GM12891 (cell line): ENCODE measurements around the gene RUVBL2.

Experiments
- DNase-seq: peaks from one replicate; pipeline ENCODE4 v3.0.0; 2011; ENCODE audit warnings: low spot score; ENCODE audit not compliant: insufficient read length
- FAIRE-seq: peaks from 2 replicates; lab custom pipeline; 2011; peaks lifted over from hg19 to GRCh38; lab: Jason Lieb, UNC
- PAX5 ChIP-seq: IDR thresholded peaks from 2 replicates; pipeline ENCODE4 v1.6.1; 2011; ENCODE audit warnings: low read length, moderate library complexity, mild to moderate bottlenecking; ENCODE audit not compliant: insufficient read depth, severe bottlenecking
- POLR2A ChIP-seq: IDR thresholded peaks from 2 replicates; pipeline ENCODE4 v1.6.1; 2011; ENCODE audit warnings: low read depth, low read length, control low read depth
- POLR2AphosphoS5 ChIP-seq: IDR thresholded peaks from 2 replicates; pipeline ENCODE4 v1.6.1; 2011; ENCODE audit warnings: low read depth, low read length, control low read depth
- POU2F2 ChIP-seq: IDR thresholded peaks from 2 replicates; pipeline ENCODE4 v1.6.1; 2011; ENCODE audit warnings: low read depth, mild to moderate bottlenecking, control low read depth, low read length, moderate library complexity
- SPI1 ChIP-seq: IDR thresholded peaks from 2 replicates; pipeline ENCODE4 v1.6.1; 2011; ENCODE audit warnings: low read depth, low read length, control low read depth
- TAF1 ChIP-seq: IDR thresholded peaks from 2 replicates; pipeline ENCODE4 v1.6.1; 2011; ENCODE audit warnings: low read depth, low read length, control low read depth

The RUVBL2 gene

GRCh38 chr19:48968179-48968661 is 25.5 kb upstream of the RUVBL2 start:
- no peak for TF ChIP-seq PAX5
- no peak for TF ChIP-seq SPI1
- TF ChIP-seq POU2F2: no peak
- TF ChIP-seq POLR2A: no peak
- no peak for TF ChIP-seq POLR2AphosphoS5
- no peak for FAIRE-seq
- no peak for DNase-seq

DNA sequence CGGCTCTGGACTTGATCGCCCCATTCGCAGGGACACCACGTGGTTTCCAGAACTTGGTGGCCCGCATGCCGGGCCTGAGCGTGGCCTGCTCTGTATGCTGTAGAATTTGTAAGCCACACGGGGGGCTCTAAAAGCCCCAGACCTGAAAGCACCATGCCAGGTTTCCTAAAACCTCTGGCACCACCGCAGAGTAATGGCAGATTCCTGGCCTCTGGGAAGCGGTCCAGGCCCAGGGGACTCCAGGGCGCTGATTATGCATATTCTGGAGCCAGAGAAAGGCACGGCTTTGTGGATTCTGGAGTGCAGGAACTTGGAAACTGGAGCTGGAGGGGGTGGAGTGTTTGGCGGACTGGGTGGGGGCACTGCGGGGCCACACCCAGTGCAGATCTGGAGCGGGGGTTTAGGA is 24.9 kb upstream of the RUVBL2 start:
- TF ChIP-seq PAX5 (no peak), POU2F2 (no peak), SPI1 (no peak), POLR2AphosphoS5 (no peak), POLR2A (no peak), TAF1 (no peak)
- FAIRE-seq: no peak
- DNase-seq: no peak

GRCh38 chr19:48969276-48970138 is 24.2 kb upstream of the RUVBL2 start:
- TF ChIP-seq SPI1: no peak
- peak; percentile 73; the same call in 1 of the 2 replicates for TF ChIP-seq POU2F2
- TF ChIP-seq TAF1: no peak
- DNase-seq (no peak), FAIRE-seq (no peak)

DNA sequence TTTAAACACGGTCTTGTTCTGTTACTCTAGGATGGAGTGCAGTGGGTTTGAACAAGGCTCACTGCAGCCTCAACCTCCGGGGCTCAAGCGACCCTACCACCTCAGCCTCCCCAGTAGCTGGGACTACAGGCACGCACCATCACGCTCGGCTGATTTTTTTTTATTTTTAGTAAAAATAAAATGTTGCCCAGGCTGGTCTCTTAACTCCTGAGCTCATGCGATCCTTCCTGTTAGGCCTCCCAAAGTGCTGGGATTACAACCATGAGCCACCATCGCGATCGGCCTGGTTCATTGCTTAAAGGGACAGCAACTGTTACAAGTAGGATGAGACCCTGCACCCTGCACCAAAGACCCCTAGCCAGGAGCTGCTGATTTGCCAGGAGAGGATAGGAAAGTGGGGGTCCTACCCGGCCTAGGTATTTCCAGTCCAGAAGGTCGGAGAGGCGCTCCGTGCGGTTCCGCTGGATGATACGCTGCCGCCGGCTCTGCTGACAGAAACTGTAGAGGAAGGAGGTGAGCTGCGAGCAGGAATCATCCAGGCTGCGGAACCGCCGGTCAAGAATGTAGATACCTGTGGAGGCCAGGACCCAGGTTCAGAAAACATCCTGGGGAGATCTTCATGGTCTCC is 23.4 kb upstream of the RUVBL2 start:
- no peak for DNase-seq
- TF ChIP-seq POU2F2 (no peak), TAF1 (no peak), PAX5 (no peak), POLR2A (peak; percentile 46; the same call in 1 of the 2 replicates), SPI1 (no peak), POLR2AphosphoS5 (no peak)
- no peak for FAIRE-seq

- peak; percentile 87 for FAIRE-seq
Measured at GRCh38 chr19:48970923-48971395, 22.7 kb upstream of the RUVBL2 start.

GRCh38 chr19:48975947-48976847 is 17.5 kb upstream of the RUVBL2 start:
- TF ChIP-seq TAF1 (no peak), SPI1 (no peak), POLR2AphosphoS5 (no peak), PAX5 (no peak), POLR2A (no peak), POU2F2 (no peak)
- peak; percentile 5 for FAIRE-seq
- no peak for DNase-seq

More at GRCh38 chr19:48970923-48971395, 22.7 kb upstream of the RUVBL2 start:
- TF ChIP-seq POU2F2 (no peak), SPI1 (peak; percentile 71), TAF1 (no peak), PAX5 (no peak)
- DNase-seq: peak; percentile 68

GRCh38 chr19:48977061-48977460 is 16.6 kb upstream of the RUVBL2 start:
- no peak for DNase-seq
- TF ChIP-seq POLR2AphosphoS5: no peak
- TF ChIP-seq POLR2A: no peak
- TF ChIP-seq PAX5: no peak
- no peak for TF ChIP-seq SPI1
- no peak for TF ChIP-seq TAF1
- no peak for FAIRE-seq

DNA sequence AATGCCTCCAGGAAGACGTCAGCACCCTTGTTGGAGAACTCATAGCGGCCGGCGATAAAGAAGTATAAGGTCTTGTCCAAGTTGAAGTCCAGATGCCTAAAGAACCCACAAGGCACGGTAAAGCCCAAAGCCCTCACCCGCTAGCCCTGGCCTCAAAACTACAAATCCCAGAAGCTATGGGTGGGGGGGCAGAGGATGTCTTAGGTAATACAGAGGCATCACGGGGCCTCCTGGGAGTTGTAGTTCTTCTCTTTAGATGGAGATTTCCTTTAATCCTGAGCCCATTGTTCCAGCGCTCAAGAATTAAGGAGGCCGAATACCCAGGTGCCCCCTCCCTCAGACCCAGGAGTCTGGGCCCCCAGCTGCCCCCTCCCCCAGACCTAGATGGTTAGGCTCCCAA is 11.4 kb upstream of the RUVBL2 start:
- FAIRE-seq (no peak), DNase-seq (no peak)
- TF ChIP-seq POLR2AphosphoS5 (no peak), TAF1 (no peak), SPI1 (no peak), POLR2A (no peak), POU2F2 (no peak), PAX5 (no peak)

DNA sequence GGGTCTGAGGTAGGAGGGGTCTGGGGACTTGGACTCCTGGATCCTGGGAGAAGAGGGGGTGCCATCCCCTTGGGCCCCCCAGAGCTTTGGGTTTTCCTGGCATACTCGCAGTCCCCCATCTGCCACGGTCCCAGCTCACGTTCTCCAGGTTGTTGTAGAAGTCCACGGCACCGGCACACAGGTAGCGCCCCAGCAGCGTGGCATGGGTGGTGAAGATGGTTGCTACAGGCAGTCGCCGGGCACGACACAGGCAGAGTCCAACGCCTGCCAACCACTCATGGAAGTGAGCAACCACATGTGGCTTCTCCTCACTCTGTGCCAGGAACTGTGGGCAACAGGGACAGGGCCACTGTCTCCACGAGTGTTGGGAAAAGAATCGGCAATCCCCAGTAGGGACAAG is 8.0 kb upstream of the RUVBL2 start:
- TF ChIP-seq TAF1 (no peak), POU2F2 (no peak), PAX5 (no peak), POLR2A (no peak), SPI1 (no peak), POLR2AphosphoS5 (no peak)
- FAIRE-seq (no peak), DNase-seq (no peak)

DNA sequence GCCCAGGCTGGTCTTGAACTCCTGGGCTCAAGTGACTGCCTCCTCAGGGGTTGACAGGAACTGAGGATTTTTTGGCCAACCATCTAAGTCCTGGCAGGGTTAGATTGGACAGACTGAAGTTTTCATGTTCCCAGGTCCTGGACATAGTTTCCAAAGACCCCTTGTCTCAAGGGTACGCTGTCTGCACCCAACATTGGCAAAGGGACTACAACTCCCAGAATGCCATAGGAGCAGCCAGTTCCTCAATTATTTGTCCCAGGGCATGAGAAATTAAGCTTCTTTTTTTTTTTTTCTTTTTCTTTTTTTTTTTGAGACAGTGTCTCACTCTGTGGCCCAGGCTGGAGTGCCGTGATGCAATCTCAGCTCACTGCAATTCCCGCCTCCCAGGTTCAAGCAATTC is 7.5 kb upstream of the RUVBL2 start:
- no peak for DNase-seq
- TF ChIP-seq TAF1 (no peak), SPI1 (peak; percentile 65), POU2F2 (no peak), POLR2AphosphoS5 (no peak)
- no peak for FAIRE-seq
